ENCODE measurements around the gene MVB12A. TPM values are rescaled to one million over a fixed set of nuclear protein-coding genes. Genes with fewer than 3 reads are reported as not detected.

Gene MVB12A
- total and polyA plus RNA-seq, 2 of the 4 experiments (the other 2 are of a cell fraction): 13.8 to 43.9 TPM

DNA sequence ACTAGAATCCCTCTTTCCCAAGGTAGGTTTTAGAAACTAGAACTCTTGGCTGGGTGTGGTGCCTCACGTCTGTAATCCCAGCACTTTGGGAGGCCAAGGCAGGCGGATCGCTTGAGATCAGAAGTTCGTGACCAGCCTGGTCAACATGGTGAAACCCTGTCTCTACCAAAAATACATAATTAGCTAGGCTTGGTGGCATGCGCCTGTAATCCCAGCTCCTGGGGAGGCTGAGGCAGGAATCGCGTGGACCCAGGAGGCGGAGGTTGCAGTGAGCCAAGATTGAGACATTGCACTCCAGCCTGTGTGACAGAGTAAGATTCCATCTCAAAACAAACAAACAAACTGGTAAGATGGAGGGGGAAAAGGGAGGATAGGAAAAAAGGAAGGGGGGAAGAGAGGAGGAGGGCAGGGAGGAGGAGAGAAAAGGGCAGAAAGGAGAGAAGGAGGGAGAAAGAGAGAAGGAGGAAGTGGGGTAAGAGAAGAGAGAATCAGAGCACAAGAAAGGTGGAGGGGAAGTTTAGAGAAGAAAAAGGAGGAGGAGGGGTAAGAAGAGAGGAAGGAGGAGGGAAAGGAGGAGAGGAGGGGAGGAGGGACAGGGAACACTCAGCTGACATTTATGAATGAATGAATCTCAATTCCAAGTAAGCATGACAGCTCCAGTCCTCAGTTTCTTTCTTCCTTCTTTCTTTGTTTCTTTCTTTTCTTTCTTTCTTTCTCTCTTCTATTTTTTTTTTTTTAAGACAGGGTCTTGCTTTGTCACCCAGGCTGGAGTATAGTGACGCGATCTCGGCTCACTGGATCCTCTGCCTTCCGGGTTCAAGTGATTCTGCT is 47.8 kb downstream of the MVB12A start:
- peaks cover 6% of the 10 kb centered on the region; the same call in 1 of the 2 replicates for H4K20me1 ChIP-seq (ENCODE audit: insufficient read depth, low read length)
- H3K27ac ChIP-seq (ENCODE audit: insufficient read depth, low read length): no peak overlapping the region
- H3K4me1 ChIP-seq (ENCODE audit: control insufficient read depth, insufficient read depth, low read length): peaks cover 10% of the 10 kb centered on the region
- H3K4me2 ChIP-seq (ENCODE audit: low read depth, low read length): no peak overlapping the region
- no peak overlapping the region for H3K4ac ChIP-seq (ENCODE audit: low read depth, low read length)
- no peak overlapping the region; the same call in 1 of the 2 replicates for H4K91ac ChIP-seq (ENCODE audit: insufficient read depth, low read depth, low read length)
- POLR2A ChIA-PET (ENCODE audit: unreplicated experiment): no interaction called here
- CTCF ChIA-PET: no interaction called here
- H3K18ac ChIP-seq (ENCODE audit: low read depth, low read length): no peak overlapping the region
- no peaks in the 10 kb centered on the region for H3K9me1 ChIP-seq (ENCODE audit: insufficient read depth, low read length)
- H4K5ac ChIP-seq (ENCODE audit: low read depth, low read length): no peak overlapping the region
- no peaks in the 10 kb centered on the region for H3K9me3 ChIP-seq (ENCODE audit: control insufficient read depth, insufficient read depth, low read length)
- H3K27me3 ChIP-seq (ENCODE audit: control insufficient read depth, insufficient read depth, low read length): peaks cover 6% of the 10 kb centered on the region; the same call in 1 of the 2 replicates
- ATAC-seq (ENCODE audit: low read depth) (no peak), DNase-seq (no peak)
- H3K79me1 ChIP-seq (ENCODE audit: low read depth in 1 of 2, low read length in 2 of 2): peaks cover 4 to 20% of the 10 kb centered on the region in 2 experiments; a peak in 3 of 4 replicates
- no peak overlapping the region; the same call in 1 of the 2 replicates for H3K23ac ChIP-seq (ENCODE audit: low read depth, low read length)
- no peak overlapping the region for H3K56ac ChIP-seq (ENCODE audit: extremely low read depth, insufficient read depth, low read length)
- H4K8ac ChIP-seq (ENCODE audit: low read depth in 2 of 2, low read length in 2 of 2): peak overlapping the region in 1 of 2 experiments; percentile 60; a peak in 3 of 4 replicates
- H2AK9ac ChIP-seq (replicated peaks; ENCODE audit: low read depth, low read length, poor library complexity): no peak overlapping the region
- no peak overlapping the region for H2BK5ac ChIP-seq (ENCODE audit: low read depth, low read length, poor library complexity, severe bottlenecking)
- H2BK15ac ChIP-seq (ENCODE audit: low read depth, low read length): no peak overlapping the region
- intact Hi-C loops (cut with micrococcal nuclease): no loop called here
- in situ Hi-C loops (cut with MboI; ENCODE audit: low sequenced_read_pairs): no loop called here
- no peak overlapping the region for H2BK120ac ChIP-seq (ENCODE audit: low read depth, low read length)
- H2AFZ ChIP-seq (replicated peaks; ENCODE audit: low read length, poor library complexity): no peak overlapping the region
- no peak overlapping the region for H3K9ac ChIP-seq (ENCODE audit: low read depth, low read length)
- BruUV-seq (replicated peaks): no TSS peak
- TF ChIP-seq BHLHE40 (IDR thresholded peaks at IDR 0.05; ENCODE audit: low read depth, low read length) (no peak), RCOR1 (IDR thresholded peaks at IDR 0.05; ENCODE audit: insufficient replicate concordance, low read length) (no peak)
- TF ChIP-seq, protein P1, sequence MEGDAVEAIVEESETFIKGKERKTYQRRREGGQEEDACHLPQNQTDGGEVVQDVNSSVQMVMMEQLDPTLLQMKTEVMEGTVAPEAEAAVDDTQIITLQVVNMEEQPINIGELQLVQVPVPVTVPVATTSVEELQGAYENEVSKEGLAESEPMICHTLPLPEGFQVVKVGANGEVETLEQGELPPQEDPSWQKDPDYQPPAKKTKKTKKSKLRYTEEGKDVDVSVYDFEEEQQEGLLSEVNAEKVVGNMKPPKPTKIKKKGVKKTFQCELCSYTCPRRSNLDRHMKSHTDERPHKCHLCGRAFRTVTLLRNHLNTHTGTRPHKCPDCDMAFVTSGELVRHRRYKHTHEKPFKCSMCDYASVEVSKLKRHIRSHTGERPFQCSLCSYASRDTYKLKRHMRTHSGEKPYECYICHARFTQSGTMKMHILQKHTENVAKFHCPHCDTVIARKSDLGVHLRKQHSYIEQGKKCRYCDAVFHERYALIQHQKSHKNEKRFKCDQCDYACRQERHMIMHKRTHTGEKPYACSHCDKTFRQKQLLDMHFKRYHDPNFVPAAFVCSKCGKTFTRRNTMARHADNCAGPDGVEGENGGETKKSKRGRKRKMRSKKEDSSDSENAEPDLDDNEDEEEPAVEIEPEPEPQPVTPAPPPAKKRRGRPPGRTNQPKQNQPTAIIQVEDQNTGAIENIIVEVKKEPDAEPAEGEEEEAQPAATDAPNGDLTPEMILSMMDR (conservative IDR thresholded peaks at IDR 0.05; ENCODE audit: low read depth, low read length): no peak
- WGBS, 2 experiments (ENCODE audit: extremely low coverage in 2 of 2, insufficient read length in 1 of 2): no CpG with 5 or more reads among the region's 12 CpGs
- dilution Hi-C loops (cut with HindIII; ENCODE audit: low sequenced_read_pairs, unreplicated experiment): no loop called here
- H3K4me3 ChIP-seq (ENCODE audit: insufficient read depth, low read depth, low read length): no peak overlapping the region
- H3K36me3 ChIP-seq (ENCODE audit: control insufficient read depth, insufficient read depth, low read length): no peaks in the 10 kb centered on the region
- no peak overlapping the region for H3K14ac ChIP-seq (replicated peaks; ENCODE audit: low read depth, low read length)
- 0 out of 2 replicates have a peak overlapping the region, but pooled peaks have one; percentile 18 for H2AK5ac ChIP-seq (ENCODE audit: low read depth, low read length)
- H2BK20ac ChIP-seq (ENCODE audit: low read depth, low read length): no peak overlapping the region
